HG03097 (cell line): Measurements from ENCODE around the gene LSM11.
A peak's percentile ranks its signal among the peaks of the same experiment; 100 is the strongest.
"Not testable (repeated sequence)": the region's sequence is repeated elsewhere in the genome, so short reads cannot be mapped to it uniquely, and the experiment has no call there.

ENCODE experiments used
- ATAC-seq: cut with Tn5 transposase; IDR thresholded peaks from one replicate; pipeline ENCODE4 v1.9.1; 2021; ENCODE audit not compliant: unreplicated experiment, low FRiP score

The LSM11 gene

GRCh38 chr5:157743163-157744050 is at the start of gene LSM11:
TSS of gene LSM11 (plus strand) at chr5:157743712. CDS start at chr5:157743751, 39 bp downstream.
- ATAC-seq: peak; percentile 92

GRCh38 chr5:157693816-157694215 is 49.7 kb upstream of the LSM11 start:
- not testable (repeated sequence) for ATAC-seq

DNA sequence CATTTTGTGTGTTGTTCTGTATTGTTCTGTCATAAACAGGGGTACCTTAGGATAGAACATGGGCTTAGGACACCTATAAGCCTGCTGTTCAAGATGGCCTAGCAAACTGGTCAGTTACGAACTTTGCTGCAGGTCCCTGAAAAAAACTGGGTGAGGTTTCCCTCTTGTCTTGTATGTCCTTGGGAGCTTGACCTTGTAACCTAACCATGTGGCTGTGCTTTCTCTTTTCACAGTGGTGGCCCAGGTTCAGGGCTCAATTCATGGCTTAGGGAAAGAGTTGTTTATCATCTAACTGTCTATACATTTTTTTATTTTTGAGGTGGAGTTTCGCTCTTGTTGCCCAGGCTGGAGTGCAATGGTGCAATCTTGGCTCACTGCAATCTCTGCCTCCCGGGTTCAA is 47.4 kb upstream of the LSM11 start:
- not testable (repeated sequence) for ATAC-seq

GRCh38 chr5:157698674-157699073 is 44.8 kb upstream of the LSM11 start:
- not testable (repeated sequence) for ATAC-seq

GRCh38 chr5:157703736-157704135 is 39.8 kb upstream of the LSM11 start:
- ATAC-seq: no peak

- no peak for ATAC-seq
Observed at GRCh38 chr5:157708866-157709265, 34.6 kb upstream of the LSM11 start.

- no peak for ATAC-seq
Observed at GRCh38 chr5:157709346-157709745, 34.2 kb upstream of the LSM11 start.

- no peak for ATAC-seq
Observed at GRCh38 chr5:157710431-157710830, 33.1 kb upstream of the LSM11 start.

DNA sequence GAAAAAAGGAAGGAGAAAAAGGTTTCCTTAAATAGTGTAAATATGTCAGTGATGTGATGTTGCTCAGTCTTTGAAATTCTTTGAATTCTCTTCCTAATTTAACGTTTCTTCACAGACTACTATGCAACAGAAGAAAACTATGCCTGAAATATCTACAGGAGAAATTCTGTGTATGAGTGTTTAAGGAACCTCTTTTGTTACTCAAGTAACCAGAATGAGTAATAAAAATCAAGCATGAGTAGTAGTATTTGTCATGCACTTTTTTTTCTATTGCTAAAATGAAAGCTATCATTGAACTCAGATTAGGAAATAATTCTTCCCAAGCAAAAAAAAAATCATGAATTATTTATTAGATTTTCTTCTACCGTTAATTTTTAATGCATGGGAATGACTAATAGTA is 32.6 kb upstream of the LSM11 start:
- no peak for ATAC-seq

DNA sequence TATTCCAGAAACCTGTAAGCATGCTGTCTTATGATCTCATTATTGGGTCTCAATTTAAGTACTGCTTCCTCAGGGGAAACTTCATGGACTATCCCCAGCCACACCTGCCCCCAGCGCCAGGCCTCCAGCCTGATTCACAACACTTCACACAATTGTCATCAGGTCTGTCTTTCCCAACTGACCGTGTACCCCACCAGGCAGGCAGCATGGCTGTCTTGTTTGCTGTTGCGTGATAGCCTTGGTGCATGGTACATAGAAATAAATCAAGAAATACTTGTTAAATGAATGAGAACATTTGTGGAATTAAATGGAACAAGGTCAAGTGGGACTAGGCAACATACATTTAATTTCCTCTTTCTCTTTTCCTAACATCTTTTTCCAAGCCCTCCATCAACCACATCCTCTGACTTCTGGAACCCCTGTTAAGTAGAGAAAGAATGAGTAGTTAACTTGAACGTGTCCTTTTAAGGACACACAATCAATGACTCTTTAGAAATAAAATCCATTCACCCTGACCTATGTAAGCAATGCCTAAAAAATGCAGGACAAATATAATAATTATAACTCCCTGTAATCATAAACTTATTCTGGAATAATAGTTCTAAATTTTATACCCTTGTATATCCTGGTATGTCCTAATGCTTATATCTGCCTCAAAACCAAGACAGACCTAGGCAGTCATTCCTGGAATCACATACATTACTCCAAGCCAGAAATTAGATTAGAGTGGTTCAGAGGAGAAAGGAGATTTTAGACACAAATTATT is 29.5 kb upstream of the LSM11 start:
- ATAC-seq: no peak

DNA sequence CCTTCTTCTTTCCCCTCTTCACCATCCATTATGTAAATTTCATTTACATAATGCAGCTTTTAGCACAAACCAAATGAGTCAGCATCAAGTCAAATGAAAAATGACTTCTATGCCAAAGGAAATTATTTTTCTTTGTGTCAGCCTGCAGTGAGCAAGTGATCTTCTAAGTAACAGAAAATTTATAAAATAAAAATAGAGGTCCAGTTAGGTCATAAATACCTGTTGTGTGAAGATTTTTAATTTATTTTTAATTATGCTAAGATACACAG is 29.0 kb upstream of the LSM11 start:
- no peak for ATAC-seq

DNA sequence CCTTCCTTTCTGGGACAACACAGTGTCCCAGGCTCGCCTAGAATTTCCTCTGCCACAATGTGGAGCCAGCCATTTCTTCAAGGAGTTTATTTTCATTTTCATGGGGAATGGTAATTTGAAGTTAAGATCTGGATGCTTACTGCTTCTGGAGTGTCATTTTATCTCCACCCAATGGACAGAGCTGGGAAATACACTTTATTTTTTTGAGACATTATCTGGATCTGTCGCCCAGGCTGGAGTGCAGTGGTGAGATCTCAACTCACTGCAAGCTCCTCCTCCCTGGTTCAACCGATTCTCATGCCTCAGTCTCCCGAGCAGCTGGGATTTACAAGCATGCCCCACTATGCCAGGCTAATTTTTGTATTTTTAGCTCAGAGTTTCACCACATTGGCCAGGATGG is 25.0 kb upstream of the LSM11 start:
- no peak for ATAC-seq

DNA sequence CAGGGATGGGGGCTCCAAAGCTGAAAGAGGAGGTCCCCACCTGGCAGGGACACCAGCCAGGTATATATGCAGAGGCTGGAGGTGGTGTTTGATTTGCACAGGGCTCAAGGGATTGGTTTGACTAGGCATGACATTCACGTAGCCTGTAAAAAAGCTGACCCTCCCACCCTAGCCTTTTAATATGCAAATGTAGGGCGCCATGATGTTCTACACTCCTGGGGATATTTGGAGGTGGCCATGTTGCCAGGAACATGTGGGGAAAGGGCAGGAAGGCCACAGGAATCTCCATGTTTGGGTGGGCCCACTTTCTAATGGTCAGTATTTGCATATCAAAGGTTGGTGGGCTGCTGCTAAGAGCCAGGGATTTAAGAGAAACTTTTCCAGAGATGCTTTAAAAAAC is 24.3 kb upstream of the LSM11 start:
- no peak for ATAC-seq

DNA sequence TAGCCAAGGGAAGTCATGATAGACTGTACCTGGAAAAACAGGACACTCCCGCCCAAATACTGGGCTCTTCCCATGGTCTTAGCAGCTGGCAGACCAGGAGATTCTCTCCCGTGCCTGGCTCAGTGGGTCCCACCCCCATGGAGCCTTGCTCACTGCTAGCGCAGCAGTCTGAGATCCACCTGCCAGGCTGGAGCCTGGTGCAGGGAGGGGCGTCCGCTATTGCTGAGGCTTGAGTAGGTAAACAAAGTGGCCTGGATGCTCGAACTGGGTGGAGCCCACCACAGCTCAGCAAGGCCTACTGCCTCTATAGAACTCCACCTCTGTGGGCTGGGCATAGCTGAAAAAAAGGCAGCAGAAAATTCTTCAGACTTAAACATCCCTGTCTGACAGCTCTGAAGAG is 22.4 kb upstream of the LSM11 start:
- ATAC-seq: no peak

DNA sequence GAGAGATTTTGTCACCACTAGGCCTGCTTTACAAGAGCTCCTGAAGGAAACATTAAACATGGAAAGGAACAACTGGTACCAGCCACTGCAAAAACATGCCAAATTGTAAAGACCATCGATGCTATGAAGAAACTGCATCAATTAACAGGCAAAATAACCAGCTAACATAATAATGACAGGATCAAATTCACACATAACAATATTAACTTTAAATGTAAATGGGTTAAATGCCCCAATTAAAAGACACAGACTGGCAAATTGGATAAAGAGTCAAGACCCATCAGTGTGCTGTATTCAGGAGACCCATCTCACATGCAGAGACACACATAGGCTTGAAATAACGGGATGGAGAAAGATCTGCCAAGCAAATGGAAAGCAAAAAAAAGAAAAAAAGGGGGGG is 20.6 kb upstream of the LSM11 start:
- ATAC-seq: not testable (repeated sequence)

DNA sequence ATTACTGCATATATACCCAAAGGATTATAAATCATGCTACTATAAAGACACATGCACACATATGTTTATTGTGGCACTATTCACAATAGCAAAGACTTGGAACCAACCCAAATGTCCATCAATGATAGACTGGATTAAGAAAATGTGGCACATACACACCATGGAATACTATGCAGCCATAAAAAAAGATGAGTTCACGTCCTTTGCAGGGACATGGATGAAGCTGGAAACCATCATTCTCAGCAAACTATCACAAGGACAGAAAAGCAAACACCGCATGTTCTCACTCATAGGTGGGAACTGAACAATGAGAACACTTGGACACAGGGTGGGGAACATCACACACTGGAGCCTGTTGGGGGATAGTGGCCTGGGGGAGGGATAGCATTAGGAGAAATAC is 16.9 kb upstream of the LSM11 start:
- ATAC-seq: not testable (repeated sequence)

GRCh38 chr5:157727858-157728257 is 15.7 kb upstream of the LSM11 start:
- ATAC-seq: not testable (repeated sequence)

DNA sequence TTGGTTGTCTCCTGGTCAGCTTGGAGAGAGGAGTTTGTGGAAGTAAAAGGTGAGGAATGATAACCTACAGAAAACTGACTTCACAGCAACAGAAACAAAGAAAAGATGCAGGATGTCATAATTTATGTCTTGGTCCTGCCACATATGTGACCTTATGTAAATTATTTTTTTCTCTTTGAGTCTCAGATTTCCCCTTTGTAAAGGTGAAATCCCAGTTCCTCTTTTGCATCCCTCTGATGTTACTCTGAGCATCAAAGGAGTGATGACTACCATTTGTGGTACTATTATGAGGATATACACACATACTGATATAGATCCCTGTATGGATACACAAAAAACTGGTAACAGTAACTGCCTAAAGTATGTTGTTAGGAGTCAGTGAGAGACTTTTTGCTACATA is 13.7 kb upstream of the LSM11 start:
- peak; percentile 63 for ATAC-seq

- ATAC-seq: no peak
Observed at GRCh38 chr5:157730900-157731271, 12.6 kb upstream of the LSM11 start.

- ATAC-seq: peak; percentile 95
Observed at GRCh38 chr5:157731272-157732129, 12.0 kb upstream of the LSM11 start, which contains the start of gene THG1L. TSS of gene THG1L (plus strand) at chr5:157731420. CDS start at chr5:157731441, 21 bp downstream.

DNA sequence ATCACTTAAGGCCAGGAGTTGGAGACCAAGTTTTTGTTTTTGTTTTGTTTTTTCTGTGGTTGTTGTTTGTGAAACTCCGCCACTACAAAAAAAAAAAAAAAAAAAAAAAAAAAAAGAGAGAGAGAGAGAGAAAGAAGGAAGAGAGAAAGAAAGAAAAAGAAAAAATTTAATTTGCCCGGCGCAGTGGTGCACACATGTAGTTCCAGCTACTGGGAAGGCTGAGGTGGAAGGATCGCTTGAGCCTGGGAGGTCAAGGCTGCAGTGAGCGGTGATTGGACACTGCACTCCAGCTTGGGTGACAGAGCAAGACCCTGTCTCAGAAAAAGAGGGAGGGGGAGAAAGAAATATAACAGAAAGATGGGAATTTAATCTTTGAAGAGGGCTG is 11.4 kb upstream of the LSM11 start:
- no peak for ATAC-seq
